ENCODE data around the gene NTNG1.

The NTNG1 gene

GRCh38 chr1:107473065-107473464 lies 332.2 kb downstream of the NTNG1 start:
- DNase-seq: no peak

GRCh38 chr1:107474877-107475612 lies 334.2 kb downstream of the NTNG1 start:
- no peak for DNase-seq

- DNase-seq: no peak
Measured at GRCh38 chr1:107477233-107477632, 336.4 kb downstream of the NTNG1 start.

- DNase-seq: no peak
Measured at GRCh38 chr1:107479865-107480350, 339.1 kb downstream of the NTNG1 start.

- no peak for DNase-seq
Measured at GRCh38 chr1:107480548-107481415, 339.9 kb downstream of the NTNG1 start.

GRCh38 chr1:107481756-107482384 lies 341.0 kb downstream of the NTNG1 start:
- no peak for DNase-seq

- no peak for DNase-seq
Measured at GRCh38 chr1:107483949-107484348, 343.1 kb downstream of the NTNG1 start.

- DNase-seq: no peak
Measured at GRCh38 chr1:107486349-107486748, 345.5 kb downstream of the NTNG1 start.

GRCh38 chr1:107487506-107487905 lies 346.7 kb downstream of the NTNG1 start:
- no peak for DNase-seq

GRCh38 chr1:107491582-107491981 lies 350.7 kb downstream of the NTNG1 start:
- no peak for DNase-seq

- no peak for DNase-seq
Measured at GRCh38 chr1:107493111-107493716, 352.4 kb downstream of the NTNG1 start.

GRCh38 chr1:107494061-107494460 lies 353.2 kb downstream of the NTNG1 start:
- no peak for DNase-seq

- DNase-seq: no peak
Measured at GRCh38 chr1:107496002-107496401, 355.2 kb downstream of the NTNG1 start.

- no peak for DNase-seq
Measured at GRCh38 chr1:107499139-107499744, 358.4 kb downstream of the NTNG1 start.

GRCh38 chr1:107501081-107501605 lies 360.3 kb downstream of the NTNG1 start:
- DNase-seq: no peak

- DNase-seq: no peak
Measured at GRCh38 chr1:107510347-107510746, 369.5 kb downstream of the NTNG1 start.

GRCh38 chr1:107512836-107513235 lies 372.0 kb downstream of the NTNG1 start:
- no peak for DNase-seq

GRCh38 chr1:107514841-107515240 lies 374.0 kb downstream of the NTNG1 start:
- DNase-seq: no peak

- DNase-seq: no peak
Measured at GRCh38 chr1:107515702-107516101, 374.9 kb downstream of the NTNG1 start.

- DNase-seq: no peak
Measured at GRCh38 chr1:107523061-107523460, 382.2 kb downstream of the NTNG1 start.

- DNase-seq: no peak
Measured at GRCh38 chr1:107523736-107524135, 382.9 kb downstream of the NTNG1 start.

GRCh38 chr1:107524301-107524700 lies 383.5 kb downstream of the NTNG1 start:
- DNase-seq: no peak
